Measurements from ENCODE around the gene NR3C2. TPM values are rescaled to one million over a fixed set of nuclear protein-coding genes. Genes with fewer than 3 reads are reported as not detected.
"Not testable (repeated sequence)": the region's sequence is repeated elsewhere in the genome, so short reads cannot be mapped to it uniquely, and the experiment has no call there.

The NR3C2 gene
- total RNA-seq, 1 experiment from 2014 or later, result 0.26 TPM

DNA sequence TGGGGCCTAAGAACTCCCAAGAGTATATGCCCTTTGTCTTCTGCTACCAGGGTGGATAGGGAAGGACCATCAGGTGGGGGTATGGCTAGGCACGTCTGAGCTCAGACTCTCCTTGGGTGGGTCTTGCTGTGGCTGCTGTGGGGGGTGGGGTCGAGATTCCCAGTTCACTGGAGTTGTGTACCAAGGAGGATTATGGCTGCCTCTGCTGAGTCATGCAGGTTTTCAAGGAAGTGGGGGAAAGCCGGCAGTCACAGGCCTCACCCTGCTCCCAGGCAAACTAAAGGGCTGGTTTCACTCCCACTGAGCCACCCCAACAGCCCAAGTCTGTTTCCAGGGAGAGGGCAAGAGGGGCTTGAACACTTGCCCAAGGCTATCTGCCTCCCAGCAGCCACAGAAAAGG, 249.7 kb downstream of the NR3C2 start:
- in situ Hi-C loops (cut with HindIII; ENCODE audit: low pct_unique_long_range_greater_than_20kb, low sequenced_read_pairs), result no loop called here
- intact Hi-C loops (cut with micrococcal nuclease; ENCODE audit: unreplicated experiment), result no loop called here
- BruUV-seq (replicated peaks), result no TSS peak
- H3K4me3 ChIP-seq (ENCODE audit: low read depth in 2 of 2, low read length in 2 of 2), result no peak overlapping the region
- no peaks in the 10 kb centered on the region for H3K27me3 ChIP-seq (ENCODE audit: control insufficient read depth, insufficient read depth, low read length)
- no peak for ATAC-seq
- no peaks in the 10 kb centered on the region for H3K36me3 ChIP-seq (ENCODE audit: control insufficient read depth, insufficient read depth, low read length)
- CTCF ChIA-PET, result no interaction called here
- H3K9me3 ChIP-seq (ENCODE audit: control insufficient read depth, insufficient read depth, low read depth, low read length), result no peaks in the 10 kb centered on the region
- no peak for DNase-seq (ENCODE audit: low read depth, low spot score)
- TF ChIP-seq POLR2AphosphoS5 (IDR thresholded peaks at IDR 0.05; ENCODE audit: low read depth, low read length) (no peak), TCF7L2 (IDR thresholded peaks at IDR 0.05; ENCODE audit: low read depth, low read length) (no peak), SIN3A (IDR thresholded peaks at IDR 0.05; ENCODE audit: borderline replicate concordance, insufficient read depth, low read depth, low read length) (no peak), CTCF (IDR thresholded peaks at IDR 0.05) (no peak)
- TF ChIP-seq, protein P1, sequence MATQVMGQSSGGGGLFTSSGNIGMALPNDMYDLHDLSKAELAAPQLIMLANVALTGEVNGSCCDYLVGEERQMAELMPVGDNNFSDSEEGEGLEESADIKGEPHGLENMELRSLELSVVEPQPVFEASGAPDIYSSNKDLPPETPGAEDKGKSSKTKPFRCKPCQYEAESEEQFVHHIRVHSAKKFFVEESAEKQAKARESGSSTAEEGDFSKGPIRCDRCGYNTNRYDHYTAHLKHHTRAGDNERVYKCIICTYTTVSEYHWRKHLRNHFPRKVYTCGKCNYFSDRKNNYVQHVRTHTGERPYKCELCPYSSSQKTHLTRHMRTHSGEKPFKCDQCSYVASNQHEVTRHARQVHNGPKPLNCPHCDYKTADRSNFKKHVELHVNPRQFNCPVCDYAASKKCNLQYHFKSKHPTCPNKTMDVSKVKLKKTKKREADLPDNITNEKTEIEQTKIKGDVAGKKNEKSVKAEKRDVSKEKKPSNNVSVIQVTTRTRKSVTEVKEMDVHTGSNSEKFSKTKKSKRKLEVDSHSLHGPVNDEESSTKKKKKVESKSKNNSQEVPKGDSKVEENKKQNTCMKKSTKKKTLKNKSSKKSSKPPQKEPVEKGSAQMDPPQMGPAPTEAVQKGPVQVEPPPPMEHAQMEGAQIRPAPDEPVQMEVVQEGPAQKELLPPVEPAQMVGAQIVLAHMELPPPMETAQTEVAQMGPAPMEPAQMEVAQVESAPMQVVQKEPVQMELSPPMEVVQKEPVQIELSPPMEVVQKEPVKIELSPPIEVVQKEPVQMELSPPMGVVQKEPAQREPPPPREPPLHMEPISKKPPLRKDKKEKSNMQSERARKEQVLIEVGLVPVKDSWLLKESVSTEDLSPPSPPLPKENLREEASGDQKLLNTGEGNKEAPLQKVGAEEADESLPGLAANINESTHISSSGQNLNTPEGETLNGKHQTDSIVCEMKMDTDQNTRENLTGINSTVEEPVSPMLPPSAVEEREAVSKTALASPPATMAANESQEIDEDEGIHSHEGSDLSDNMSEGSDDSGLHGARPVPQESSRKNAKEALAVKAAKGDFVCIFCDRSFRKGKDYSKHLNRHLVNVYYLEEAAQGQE (IDR thresholded peaks at IDR 0.05; ENCODE audit: insufficient read depth in 1 of 2, low read depth in 2 of 2, low read length in 1 of 2), result no peak
- no peak overlapping the region for H3K27ac ChIP-seq (ENCODE audit: low read length)
- POLR2A ChIA-PET, result no interaction called here
- H3K4me1 ChIP-seq (ENCODE audit: control insufficient read depth, insufficient read depth, low read length), result no peaks in the 10 kb centered on the region

DNA sequence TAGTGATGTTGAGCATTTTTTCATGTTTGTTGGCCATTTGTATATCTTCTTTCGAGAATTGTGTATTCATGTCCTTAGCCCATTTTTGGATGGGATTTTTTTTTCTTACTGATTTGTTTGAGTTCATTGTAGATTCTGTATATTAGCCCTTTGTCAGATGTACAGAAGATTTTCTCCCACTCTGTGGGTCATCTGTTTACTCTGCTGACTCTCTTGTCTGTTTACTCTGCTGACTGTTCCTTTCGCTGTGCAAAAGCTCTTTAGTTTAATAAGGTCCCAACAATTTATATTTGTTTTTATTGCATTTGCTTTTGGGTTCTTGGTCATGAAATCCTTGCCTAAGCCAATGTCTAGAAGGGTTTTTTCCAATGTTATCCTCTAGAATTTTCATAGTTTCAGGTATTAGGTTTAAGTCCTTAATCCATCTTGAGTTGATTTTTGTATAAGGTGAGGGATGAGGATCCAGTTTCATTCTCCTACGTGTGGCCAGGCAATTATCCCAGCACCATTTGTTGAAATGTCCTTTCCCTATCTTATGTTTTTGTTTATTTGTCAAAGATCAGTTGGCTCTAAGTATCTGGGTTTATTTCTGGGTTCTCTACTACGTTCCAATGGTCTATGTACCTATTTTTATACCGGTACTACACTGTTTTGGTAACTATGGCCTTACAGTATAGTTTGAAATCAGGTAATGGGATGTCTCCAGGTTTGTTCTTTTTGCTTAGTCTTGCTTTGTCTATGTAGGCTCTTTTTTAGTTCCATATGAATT, 254.6 kb downstream of the NR3C2 start:
- in situ Hi-C loops (cut with HindIII; ENCODE audit: low pct_unique_long_range_greater_than_20kb, low sequenced_read_pairs); ATAC-seq; DNase-seq (ENCODE audit: low read depth, low spot score); H3K36me3 ChIP-seq (ENCODE audit: control insufficient read depth, insufficient read depth, low read length); H3K9me3 ChIP-seq (ENCODE audit: control insufficient read depth, insufficient read depth, low read depth, low read length); CTCF ChIA-PET; H3K27me3 ChIP-seq (ENCODE audit: control insufficient read depth, insufficient read depth, low read length); H3K4me3 ChIP-seq (ENCODE audit: low read depth in 2 of 2, low read length in 2 of 2); intact Hi-C loops (cut with micrococcal nuclease; ENCODE audit: unreplicated experiment); H3K4me1 ChIP-seq (ENCODE audit: control insufficient read depth, insufficient read depth, low read length); POLR2A ChIA-PET; BruUV-seq (replicated peaks); H3K27ac ChIP-seq (ENCODE audit: low read length): not testable (repeated sequence)

- in situ Hi-C loops (cut with HindIII; ENCODE audit: low pct_unique_long_range_greater_than_20kb, low sequenced_read_pairs), result no loop called here
- Histone ChIP-seq H3K27ac (ENCODE audit: low read length) (no peak overlapping the region), H3K9me3 (ENCODE audit: control insufficient read depth, insufficient read depth, low read depth, low read length) (no peaks in the 10 kb centered on the region), H3K36me3 (ENCODE audit: control insufficient read depth, insufficient read depth, low read length) (no peaks in the 10 kb centered on the region), H3K4me1 (ENCODE audit: control insufficient read depth, insufficient read depth, low read length) (no peaks in the 10 kb centered on the region), H3K4me3 (ENCODE audit: low read depth in 2 of 2, low read length in 2 of 2) (no peak overlapping the region), H3K27me3 (ENCODE audit: control insufficient read depth, insufficient read depth, low read length) (no peaks in the 10 kb centered on the region)
- CTCF ChIA-PET, result no interaction called here
- DNase-seq (ENCODE audit: low read depth, low spot score), result no peak
- TF ChIP-seq SIN3A (IDR thresholded peaks at IDR 0.05; ENCODE audit: borderline replicate concordance, insufficient read depth, low read depth, low read length) (no peak), CTCF (IDR thresholded peaks at IDR 0.05) (no peak), POLR2AphosphoS5 (IDR thresholded peaks at IDR 0.05; ENCODE audit: low read depth, low read length) (no peak), TCF7L2 (IDR thresholded peaks at IDR 0.05; ENCODE audit: low read depth, low read length) (no peak)
- TF ChIP-seq, protein P1 (IDR thresholded peaks at IDR 0.05; ENCODE audit: insufficient read depth in 1 of 2, low read depth in 2 of 2, low read length in 1 of 2), result no peak
- no TSS peak for BruUV-seq (replicated peaks)
- POLR2A ChIA-PET, result no interaction called here
- intact Hi-C loops (cut with micrococcal nuclease; ENCODE audit: unreplicated experiment), result no loop called here
- ATAC-seq, result no peak
Observed at GRCh38 chr4:148184922-148185321, 257.3 kb downstream of the NR3C2 start.

Data from Panc1 (cell line).